HFF-Myc (cell line): ENCODE results near the gene TPSB2.
"Not testable (repeated sequence)": the region's sequence is repeated elsewhere in the genome, so short reads cannot be mapped to it uniquely, and the experiment has no call there.

Source experiments
- DNase-seq: peaks from one replicate; pipeline ENCODE4 v3.0.0-alpha.2; 2011; ENCODE audit warnings: low read depth; ENCODE audit errors: extremely low read depth
- H3K4me3 ChIP-seq: replicated peaks from 2 replicates; pipeline ENCODE4 v1.5.1; 2011; ENCODE audit warnings: low read depth, mild to moderate bottlenecking, control low read depth, low read length
- CTCF ChIP-seq: IDR thresholded peaks from 2 replicates; pipeline ENCODE4 v1.5.1; 2012; ENCODE audit warnings: mild to moderate bottlenecking, low read depth, low read length, control low read depth; ENCODE audit errors: missing control alignments

The TPSB2 gene

DNA sequence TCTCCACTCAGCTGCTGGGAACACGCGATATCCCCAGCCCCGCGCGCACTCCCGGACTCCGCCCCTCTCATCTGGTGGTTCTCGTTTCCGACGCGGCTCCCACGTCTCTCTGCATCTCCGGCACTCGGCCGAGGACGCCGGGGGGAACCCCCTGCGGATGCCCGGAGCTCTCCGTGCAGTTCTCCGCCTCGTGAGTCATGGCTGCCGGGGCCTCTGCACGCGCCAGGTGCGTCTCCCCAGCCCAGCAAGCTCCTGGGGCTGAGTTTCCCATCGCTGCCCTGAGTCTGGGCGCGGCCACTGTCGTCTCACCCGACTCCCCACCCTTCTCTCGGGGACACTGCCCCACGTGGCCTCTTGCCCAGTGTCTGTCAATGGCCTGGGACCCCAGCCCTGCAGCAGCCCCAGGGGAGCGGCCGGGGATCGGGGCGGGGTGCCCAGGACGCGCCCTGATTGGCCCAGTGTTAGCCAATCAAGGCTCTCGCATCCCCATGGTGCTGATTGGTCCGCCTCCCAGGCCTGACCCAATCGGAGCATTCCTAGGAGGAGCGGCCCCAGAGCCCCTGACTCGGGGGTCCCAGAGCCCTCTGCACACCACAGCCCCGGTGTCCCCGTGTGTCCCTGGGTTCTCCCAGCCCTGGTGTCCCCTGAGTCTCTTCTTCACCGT, 23.8 kb upstream of the TPSB2 start:
- DNase-seq, H3K4me3 ChIP-seq: not testable (repeated sequence)

GRCh38 chr16:1249031-1249755, 19.2 kb upstream of the TPSB2 start:
- not testable (repeated sequence) for DNase-seq, H3K4me3 ChIP-seq

- H3K4me3 ChIP-seq, DNase-seq: not testable (repeated sequence)
Observed at GRCh38 chr16:1247903-1248537, 18.0 kb upstream of the TPSB2 start.

- DNase-seq: no peak
- TF ChIP-seq CTCF: no peak
- H3K4me3 ChIP-seq: no peak overlapping the region
Observed at GRCh38 chr16:1245452-1246020, 15.6 kb upstream of the TPSB2 start.

DNA sequence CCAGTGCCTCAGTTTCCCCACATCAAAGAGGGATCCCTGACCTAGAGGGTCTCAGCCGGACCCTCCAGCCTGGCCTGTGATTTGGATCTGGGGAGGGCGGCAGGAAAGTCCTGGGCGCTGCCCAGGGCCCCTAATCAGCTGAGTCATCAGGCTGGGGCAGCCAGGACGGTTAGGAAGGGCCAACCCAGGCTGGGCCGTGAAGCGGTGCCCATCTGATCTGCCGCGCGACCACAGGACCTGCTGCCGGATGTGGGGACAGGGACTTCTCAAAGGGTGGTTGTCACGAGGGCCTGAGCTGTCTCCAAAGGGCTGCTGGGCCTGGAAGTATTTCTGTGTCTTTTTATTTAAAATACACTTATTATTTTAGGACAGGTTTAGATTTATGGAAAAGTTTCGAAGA, 14.9 kb upstream of the TPSB2 start:
- no peak for TF ChIP-seq CTCF
- DNase-seq: no peak
- H3K4me3 ChIP-seq: no peak overlapping the region

DNA sequence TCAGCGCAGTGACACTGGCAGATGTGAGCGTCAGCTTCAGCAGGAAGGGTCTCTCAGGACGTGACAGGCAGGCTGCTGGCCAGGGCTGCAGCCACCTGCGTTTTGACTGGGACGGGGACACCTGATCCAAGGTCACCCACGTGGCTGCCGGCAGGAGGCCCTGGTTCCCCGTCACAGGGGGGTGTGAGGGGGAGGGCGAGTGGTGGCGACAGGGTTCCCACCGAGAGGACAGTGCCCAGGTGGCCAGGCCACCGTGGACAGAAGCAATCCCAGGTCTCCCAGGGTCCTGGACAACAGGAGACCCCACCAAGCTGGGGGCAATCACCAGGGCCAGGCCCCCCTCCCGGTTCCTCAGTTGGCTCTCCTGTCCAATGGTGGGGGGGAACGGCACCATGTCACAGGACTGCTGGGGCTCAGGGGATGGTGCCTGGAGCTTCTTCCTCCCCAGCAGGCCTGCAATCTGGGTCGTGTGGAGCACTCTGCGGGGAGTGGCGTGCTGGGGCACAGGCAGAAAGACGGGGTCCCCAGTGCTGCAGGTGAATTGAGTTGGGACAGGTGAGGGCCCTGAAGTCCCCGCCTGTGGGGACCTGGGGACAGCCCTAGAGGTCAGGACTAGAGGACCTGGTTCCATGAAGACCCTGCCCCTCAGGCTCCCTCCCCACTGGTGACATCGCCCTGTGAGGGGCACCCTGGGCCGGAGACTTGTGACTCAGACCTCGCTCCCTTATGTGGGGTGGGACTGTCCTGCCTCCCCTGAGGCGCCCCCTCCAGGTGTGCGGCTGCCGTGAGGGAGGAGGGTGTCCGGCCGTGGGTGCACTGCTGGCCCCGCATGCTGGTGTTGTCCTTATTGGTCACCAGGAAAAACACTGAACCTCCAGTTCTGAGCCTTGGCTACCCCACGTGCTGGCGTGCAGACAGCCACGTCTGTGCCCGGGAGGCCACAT, 14.2 kb upstream of the TPSB2 start:
- DNase-seq, H3K4me3 ChIP-seq: not testable (repeated sequence)

DNA sequence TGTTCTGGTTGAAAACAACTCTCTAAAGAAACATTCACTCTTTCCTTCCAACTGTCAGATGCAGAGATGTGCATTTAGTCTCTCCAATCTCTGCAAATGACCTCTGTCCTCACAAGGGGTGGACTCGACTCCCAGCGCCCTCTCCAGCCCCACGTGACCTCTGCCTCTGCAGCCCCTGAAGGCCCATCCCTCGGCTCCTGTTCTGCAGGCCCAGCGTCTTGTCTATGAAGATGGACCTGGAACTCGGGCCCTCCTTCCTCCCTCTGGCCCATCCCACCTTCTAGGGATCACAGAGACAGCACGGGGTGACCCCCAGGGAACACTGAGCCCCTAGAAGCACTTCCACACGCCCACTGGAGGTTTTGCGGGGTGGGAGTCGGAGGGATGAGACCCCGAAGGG, 13.4 kb upstream of the TPSB2 start:
- DNase-seq, H3K4me3 ChIP-seq: not testable (repeated sequence)

- not testable (repeated sequence) for H3K4me3 ChIP-seq, DNase-seq
Observed at GRCh38 chr16:1241081-1241480, 11.1 kb upstream of the TPSB2 start.

DNA sequence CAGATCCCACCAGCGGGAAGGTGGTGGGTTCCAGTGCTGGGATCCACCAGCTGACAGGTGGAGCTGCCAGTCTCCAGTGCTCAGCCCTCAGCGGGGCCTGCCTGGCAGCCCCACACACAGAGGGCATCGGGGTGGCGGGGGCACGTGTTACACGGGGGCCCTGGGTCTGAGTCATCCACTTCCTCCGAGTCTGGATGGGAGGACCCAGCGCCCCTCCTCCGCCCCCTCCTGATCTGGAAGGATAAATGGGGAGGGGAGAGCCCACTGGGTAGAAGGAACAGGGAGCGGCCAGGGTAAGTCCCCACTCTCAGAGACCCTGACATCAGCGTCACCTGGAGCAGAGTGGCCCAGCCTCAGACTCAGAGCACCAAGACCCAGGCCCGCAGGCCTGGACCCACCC, 10.5 kb upstream of the TPSB2 start, which contains the start of gene TPSAB1:
TSS of gene TPSAB1 (plus strand) at position 270 of the 400 bp plus-strand sequence. CDS start 234 bp downstream, outside the sequence.
- H3K4me3 ChIP-seq, DNase-seq: not testable (repeated sequence)

DNA sequence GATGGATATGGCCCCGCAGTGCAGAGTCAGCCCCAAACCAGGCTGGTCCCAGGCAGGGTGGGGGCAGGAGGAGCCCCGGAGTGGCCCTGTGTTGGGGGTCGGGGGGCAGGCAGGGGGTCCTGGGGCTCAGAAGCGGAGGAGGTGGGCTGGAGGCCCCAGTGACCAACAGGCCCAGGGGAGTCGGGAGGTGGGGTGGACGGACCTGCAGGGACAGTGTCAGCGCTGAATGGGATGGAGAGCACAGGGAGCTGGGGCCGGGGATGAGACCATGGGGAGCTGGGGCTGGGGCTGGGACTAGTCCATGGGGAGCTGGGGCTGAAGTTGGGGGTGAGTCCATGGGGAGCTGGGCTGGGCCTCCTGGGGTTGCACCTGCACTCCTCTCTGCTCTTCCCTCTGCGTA, 9.6 kb upstream of the TPSB2 start:
- not testable (repeated sequence) for DNase-seq, H3K4me3 ChIP-seq

- H3K4me3 ChIP-seq, DNase-seq: not testable (repeated sequence)
Observed at GRCh38 chr16:1238909-1239308, 8.9 kb upstream of the TPSB2 start.
